ENCODE data around the gene SQSTM1.
"Not testable (repeated sequence)": the region's sequence is repeated elsewhere in the genome, so short reads cannot be mapped to it uniquely, and the experiment has no call there.

Gene SQSTM1

DNA sequence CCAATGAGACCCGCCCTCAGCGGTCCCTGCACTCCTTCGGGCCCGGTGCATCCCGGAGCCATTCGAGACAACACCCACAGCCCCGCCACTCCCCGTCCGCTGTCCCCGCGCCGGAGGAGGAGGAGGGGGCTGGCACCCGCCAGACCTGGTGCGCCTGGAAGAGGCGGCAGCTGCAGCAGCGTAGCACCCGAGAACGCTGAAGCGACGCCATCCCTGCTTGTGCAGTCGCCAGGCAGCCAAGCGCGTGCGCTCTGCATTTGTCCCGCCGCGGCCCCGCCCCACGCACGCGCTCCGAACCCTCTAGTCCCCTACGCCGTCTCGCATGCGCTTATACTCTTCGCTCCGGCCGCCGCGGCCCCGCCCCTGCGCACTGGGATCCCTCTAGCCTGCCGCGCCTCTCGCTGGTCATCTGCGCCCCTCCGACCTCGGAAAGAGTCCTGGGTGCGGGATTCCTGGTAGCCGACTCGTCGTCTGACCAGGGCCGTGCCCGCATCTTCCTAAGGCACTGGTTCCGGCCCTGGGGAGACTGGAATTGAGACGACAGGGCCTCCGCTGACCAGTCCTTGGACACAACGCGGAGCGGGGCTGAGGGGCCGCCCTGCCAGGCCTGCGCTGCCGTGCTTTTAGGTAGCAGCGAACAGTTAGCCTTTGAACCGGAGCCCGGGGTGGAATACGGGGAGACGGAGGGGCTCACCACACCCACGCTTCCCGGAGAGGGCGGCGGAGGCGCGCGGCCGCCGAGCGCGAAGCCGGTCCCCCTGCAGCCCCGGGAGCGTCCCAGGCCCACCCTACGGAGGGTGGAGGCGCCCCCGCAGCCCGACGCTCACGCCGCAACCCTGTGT, 38.1 kb downstream of the SQSTM1 start, which contains the start of gene MRNIP:
TSS of gene MRNIP (minus strand) at position 232 of the 842 bp plus-strand sequence. CDS start at position 211, 21 bp downstream.
- DNase-seq = peak; percentile 79

DNA sequence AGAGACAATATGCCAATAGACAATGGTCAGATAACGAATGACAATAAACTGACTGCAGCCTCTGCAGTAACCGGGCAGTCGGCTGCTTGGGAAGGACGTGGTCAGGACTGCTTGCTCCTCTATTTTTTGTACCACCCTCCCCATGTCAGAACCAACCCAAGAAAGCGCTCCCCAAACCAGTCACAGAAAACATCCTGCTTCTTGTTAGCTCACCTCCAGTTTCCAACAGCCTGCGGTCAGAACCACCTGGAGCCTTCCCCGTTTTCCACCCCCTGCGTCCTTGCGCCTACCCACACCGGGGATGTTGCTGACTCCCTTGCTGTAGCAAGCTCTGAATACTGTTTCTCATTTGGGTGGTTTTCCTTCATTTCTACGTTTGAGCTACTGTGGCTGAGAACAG, 39.6 kb downstream of the SQSTM1 start:
- no peak for DNase-seq

DNA sequence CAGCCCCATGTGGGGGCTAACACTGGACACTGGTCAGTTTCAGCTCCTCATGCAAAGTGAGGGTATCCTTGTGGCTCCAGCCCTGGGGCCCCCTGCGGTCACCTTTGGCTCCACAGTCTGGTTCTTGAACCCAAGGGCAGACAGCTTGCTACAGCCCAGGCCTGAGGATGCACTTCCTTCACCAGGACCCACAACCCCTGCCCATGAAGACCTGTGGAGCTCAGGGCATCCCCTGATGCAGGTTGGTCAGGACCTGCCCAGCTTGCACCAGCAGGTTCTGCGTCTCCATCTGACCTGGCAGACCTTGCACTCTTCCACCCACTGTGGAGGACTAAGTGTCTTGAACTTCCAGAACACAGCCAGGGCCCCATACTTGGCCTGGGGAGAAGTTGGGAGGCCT, 41.6 kb downstream of the SQSTM1 start:
- no peak for DNase-seq

DNA sequence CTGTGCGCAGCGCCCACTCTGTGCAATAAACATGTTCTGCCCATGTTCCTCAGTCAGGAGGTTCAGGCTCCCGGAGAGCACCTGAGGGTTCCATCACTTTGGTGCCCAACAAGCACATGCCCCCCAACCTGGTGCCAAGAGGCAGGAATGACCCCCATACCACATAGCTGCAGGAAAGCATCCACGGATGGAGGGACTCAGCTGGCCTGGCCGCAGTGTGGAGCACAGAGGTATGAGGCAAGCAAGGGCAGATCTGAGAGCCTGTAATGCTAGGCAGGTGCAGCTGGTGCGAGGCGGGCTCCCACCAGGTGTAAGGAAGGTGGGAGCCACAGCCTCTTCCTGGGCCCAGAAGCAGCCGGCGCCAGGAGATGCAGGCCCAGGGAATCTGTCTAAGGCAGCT, 42.2 kb downstream of the SQSTM1 start:
- no peak for DNase-seq

DNA sequence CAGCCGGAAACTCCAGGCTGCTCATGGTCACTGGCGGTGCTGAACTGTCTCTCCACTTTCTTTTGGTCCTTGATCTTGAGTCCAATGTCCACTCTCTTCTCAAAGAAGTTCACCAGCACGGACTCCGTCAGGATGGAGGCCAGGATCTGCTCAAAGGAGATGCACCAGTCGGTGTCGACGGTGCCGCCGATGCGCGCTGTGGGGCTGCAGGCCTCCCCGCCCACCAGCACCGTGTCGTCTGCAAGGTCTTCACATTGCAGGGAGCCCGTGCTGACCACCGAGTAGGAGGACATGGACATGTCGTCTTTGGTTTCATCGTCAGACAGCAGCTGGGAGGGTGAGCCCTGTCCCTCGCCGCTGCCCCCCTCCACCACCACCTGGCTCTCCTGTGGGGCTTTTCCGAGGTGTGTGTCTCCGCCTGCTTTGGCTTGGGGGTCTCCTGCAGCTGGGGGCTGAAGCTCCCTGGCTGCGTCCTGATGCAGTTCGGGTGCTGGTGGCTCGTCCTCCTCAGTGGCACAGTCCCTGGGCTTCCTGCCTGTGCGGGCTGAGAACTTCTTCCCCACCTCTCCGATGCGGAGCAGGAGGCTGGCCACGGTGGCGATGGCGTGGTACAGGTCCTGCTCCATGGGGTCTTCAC, 42.9 kb downstream of the SQSTM1 start:
- DNase-seq = no peak

DNA sequence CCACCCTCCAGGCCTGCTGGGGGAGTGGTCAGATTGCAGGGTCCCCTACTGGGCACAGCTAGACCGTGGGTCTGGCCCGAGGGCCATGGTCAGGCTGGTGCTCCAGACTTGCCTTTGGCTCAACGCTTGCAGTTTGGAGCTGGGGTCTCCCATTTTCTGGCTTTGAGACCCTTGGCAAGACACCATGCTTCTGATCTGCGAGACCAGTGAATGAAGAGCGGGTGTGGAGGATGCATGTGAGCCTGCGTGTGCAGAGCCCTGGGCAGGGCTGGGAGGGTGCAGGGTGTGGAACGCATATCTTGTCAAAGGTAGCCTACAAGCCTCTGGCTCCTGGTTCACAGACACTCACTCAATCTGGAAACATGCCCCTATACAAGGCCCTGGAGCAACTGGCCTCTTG, 44.0 kb downstream of the SQSTM1 start:
- DNase-seq = no peak

DNA sequence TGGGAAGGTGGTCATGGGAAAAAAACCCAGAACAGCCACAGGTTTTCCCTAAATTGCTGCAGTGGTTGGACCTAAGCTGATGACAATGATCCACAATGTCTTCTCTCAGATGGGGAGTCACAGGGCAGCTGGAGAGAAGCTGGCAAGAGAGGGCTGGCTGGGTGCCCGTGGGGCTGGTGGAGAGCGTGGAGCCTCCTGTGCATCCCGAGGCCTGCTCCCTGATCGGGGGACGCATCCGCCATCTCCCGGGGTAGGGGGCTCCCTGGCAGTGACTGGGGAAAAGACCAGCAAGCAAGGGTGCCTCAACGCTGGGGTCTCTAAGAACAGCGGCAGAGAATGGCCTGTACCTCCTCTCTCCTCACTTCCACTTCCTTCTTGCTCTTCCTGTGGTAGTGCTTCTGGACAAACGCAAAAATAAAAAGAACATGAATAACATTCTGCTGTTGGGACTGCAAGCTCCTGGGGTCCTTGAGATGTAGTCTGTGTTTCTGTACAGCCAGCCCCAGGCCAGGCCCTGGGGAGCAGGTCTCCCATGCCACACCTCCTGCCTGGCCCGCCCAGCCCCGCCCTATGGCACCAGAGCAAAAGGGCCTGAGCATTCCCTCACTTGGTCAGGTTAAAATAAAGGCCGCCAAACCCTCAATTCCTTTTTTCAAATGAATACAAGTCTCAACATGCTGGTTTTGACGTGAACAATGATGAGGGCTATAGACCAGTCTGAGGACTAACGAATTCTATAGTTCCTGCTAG, 45.0 kb downstream of the SQSTM1 start:
- no peak for DNase-seq

DNA sequence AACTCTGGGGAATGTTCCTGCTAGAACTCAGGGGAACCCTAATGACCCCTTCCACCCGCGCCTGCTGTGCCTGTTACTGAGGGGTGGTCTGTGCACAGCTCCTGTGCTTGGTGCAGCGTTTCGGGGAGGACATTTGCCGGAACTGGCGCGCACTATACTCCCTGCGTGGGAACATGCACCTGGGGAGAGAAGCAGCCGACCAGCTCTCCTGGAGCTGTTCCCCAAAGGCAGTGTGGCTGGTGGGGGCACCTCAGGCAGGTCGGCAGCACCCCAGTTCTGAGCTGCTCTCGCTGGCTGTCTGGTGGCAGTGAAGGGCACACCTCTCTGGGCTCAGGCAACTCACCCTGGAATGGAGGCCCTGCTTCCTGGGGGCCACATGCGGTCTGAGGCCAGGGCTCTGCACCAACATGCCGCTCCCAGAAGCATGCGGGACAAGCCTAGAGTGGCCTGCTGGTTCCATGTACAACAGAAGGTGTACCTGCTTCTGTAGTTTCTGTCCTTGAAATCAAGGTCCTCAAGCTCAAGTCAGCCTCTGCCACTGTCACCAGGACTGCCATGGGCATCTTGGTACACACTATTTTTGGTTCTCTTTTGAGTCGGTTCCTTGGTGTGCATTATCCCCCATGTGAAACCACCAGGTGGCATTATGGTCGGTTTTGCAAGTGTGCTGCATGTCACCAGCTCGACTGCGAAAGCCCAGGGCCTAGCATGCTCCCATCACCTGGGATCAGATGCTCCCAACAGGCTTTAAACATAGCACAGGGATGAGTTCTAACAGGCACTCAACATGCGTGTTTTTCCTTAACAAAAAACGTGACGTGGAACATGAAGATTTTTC, 45.8 kb downstream of the SQSTM1 start:
- no peak for DNase-seq

DNA sequence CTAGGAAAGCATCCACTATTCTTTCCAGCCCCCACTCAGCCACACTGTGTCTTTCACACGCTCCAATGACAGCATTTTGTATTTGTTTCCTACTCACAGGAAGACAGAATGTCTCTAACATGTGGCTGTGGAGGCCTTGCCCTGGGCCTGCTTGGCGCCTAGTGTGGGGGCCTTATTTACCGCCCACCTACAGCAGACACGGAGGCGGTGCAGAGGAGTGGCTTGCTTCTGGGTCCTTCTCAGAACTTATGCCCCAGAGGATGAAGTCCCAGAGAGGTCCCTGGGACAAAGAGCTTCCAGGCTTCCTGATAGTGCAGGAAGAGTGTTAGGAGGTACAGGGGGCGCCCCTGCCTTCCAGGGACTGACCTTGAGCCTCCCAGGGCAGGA, 46.4 kb downstream of the SQSTM1 start:
- no peak for DNase-seq

DNA sequence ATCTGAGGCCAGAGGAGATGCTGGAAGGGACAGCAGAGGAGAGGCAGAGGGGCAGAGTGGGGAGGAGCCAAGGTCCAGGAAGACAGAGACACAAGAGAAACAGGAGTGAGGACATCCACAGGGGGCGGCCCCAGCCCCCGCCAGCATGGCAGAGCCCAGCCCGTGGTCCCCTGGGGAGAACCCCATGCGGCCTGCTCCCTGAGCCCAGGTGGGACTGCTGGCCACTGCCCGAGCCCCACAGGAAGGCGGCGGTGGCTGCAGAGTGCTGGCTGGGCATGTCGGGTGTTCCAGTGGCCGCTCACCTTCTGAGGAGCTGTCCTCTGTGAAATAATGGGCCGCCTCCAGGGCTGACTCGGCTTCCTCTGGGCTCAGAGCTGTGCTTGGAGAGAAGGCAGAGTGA, 46.8 kb downstream of the SQSTM1 start:
- DNase-seq = no peak

DNA sequence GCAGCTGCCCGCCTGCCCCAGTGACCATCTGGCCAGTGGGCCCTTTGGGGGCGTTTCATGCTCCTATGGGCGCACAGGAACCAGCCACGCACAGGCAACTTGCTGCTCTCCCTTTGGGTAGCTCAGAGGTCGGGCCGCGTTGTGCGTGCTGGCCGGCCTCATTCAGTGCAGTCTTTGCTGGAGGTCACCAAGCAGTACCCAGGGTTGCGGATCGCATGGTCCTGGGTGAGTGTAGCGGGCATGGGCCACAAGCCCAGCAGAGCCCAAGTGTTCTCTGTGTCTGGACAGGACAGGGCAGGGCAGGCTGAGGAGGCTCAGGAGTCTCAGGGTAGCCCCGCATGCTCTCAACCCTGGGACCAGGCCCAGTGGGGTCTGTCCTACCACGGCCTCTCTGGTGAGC, 47.8 kb downstream of the SQSTM1 start:
- DNase-seq = no peak

DNA sequence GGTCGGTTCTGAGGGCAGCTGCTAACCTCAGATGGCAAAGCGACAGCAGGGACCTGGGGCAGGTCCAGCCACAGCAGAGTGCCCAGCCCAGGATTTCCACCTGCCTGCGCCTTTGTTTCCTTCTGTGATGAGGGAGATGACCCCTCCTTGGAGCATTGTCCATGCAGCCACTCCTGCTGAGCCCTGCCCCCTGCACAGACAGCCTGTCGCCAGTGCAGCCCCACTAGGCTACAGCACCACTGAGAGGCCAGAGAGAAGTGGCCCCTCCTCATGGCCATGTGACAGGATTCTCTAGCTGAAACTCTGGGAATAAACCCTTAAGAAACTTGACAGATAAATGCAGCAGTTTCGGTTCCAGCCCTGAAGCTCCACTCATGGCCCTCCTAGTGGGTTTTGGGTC, 48.4 kb downstream of the SQSTM1 start:
- DNase-seq = no peak

DNA sequence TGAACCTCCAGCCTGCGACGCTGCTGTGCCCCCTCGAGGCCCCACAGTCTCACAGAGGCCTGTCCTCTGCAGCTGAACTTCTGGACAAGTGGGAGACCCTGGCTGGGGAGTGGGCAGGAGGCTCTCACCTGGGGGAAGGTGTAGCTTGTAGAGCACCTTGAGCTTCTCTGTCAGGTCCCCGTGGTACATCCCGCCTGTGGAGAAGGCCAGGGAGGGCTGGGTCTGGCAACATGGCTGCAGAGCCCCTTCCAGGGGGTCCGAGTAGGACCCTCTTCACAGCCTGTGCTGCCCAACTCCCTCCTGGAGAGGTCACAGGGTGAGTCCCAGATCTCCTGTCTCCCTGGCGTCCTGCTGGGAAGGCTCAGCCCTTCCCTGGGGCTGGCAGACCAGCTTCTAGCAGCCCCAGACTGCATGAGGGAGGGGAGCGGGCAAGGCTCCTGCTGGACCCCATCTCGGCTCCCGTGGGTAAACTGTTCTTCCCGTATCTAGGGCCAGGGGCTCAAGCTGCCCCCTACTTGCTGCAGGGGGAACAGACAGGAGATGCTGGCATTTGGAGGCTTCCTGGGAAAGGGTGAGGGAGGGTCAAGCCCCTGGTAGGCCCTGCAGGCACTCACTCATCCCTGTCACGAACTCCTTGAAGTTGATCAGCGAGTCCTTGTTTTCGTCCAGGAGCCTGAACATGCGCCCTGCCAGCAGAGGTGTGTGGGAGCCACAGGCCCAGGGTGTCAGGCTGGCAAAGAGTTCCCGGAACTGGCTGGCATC, 49.1 kb downstream of the SQSTM1 start:
- no peak for DNase-seq

DNA sequence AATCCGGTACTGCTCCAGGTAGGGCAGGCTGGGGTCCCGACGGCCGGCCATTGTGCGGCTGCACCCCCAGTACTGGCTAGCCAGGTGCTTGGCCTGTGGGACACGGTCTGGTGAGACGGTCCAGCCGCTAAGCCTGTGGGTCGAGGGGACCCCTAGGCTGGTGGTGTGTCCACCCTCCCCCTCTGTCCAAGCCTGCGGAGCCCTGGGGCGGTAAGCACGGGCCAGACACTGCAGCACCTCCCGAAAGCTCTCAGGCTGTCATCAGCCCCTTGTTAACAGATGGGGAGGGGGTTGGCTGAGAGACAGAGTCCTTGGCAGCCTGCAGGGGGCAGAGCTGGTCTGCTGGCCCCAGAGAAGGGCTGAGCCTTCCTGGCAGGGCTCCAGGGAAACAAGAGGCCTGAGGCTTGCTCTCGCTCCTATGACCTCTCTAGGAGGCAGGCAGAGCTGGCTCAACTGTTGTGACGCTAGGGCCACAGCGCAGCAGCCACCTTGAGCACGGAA, 49.7 kb downstream of the SQSTM1 start:
- no peak for DNase-seq

DNA sequence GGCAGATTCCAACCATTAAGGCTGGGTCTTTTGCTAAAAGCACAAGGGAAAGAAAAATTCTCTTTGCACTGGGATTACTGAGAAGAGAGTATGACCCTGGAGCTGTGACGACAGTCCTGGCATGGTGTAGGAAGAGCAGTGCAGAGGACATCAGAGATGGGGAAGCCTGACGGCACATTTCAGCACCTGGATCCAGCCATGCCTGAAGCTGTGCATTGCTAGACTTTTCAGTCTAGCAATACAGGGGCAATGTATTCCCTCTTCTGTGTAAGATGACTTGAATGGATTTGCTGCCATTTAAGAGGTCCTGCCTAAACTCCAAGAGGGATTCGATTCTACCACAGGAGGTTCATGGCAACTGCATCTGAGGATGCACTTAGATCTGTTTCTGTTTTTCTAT, 50.2 kb downstream of the SQSTM1 start:
- DNase-seq = no peak

DNA sequence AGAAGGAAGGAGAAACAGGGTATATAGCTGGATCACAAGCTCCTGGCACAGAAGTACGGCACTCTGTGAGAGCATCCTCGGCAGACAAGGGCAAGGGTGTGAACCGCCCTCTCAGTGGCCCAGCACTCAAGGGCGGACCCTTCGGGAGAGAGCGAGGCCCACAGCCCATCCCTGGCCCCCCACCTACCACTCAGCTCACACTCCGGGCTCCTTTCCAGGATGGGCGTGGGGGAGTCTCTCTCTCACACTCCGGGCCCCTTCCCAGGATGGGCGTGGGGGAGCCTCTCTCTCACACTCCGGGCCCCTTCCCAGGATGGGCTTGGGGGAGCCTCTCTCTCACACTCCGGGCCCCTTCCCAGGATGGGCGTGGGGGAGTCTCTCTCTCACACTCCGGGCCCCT, 50.8 kb downstream of the SQSTM1 start:
- DNase-seq = not testable (repeated sequence)

DNA sequence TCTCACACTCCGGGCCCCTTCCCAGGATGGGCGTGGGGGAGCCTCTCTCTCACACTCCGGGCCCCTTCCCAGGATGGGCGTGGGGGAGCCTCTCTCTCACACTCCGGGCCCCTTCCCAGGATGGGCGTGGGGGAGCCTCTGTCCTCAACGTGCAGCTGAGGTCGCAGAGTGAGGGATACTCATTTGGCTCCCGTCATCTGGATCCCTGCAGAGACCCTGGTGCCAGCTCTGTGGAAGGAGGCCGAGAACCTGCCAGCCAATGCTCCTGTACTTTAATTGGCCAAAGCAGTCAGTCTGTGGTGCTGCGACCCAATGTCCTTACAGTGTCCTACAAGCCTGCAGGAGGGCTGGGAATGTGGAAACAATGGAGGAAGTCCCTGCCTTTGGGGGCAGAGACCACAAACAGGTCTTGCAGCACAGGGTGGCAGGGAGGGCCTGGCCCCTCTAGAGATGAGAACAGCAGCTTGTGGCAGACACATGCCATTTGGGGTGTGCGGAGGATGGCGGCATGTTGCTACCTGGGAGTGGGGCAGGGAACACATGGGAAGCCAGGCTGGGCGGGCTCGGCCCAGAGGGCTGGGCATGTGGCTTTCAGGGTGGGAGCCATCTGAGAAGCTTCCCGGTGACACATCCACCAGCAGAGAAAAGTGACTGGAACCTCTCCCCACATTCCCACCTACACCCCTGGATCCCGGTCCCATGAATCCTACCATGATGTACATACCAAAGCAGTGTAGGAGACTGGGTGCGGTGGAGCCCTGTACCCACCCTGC, 51.5 kb downstream of the SQSTM1 start:
- no peak for DNase-seq

DNA sequence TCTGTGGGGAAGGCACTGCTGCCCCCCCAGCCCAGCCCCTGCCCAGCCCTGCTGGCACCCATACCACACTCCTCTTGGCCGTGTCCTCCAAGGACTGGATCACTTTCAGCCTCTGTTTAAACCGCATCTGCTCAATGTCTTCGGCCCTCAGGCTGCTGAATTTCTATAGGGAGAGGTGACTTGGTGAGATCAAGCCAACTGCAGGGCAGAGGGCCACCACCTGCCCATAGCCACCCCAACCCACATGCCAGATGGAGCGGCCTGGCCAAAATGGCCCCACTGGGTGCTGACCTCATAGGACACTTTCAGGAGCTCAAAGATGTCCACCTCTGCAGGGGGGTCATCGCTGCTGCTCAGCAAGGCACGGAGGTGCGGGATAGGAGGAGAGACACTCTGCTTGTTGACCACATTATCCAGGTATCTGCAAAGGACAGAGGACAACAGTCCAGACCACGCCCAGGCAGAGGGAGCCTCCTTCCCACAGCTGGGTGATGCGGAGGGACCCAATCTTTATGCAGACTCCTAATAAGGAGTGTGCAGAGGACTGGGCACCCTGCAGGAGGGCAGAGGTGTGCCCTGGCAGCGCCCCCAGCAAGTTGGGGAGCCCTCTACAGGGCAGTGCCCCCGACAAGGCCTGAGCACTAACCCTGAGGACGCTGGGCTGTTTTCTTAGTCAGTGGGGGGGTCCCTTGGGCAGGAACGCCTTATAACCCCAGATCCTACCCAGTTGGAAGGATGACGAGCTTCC, 52.3 kb downstream of the SQSTM1 start:
- no peak for DNase-seq

DNA sequence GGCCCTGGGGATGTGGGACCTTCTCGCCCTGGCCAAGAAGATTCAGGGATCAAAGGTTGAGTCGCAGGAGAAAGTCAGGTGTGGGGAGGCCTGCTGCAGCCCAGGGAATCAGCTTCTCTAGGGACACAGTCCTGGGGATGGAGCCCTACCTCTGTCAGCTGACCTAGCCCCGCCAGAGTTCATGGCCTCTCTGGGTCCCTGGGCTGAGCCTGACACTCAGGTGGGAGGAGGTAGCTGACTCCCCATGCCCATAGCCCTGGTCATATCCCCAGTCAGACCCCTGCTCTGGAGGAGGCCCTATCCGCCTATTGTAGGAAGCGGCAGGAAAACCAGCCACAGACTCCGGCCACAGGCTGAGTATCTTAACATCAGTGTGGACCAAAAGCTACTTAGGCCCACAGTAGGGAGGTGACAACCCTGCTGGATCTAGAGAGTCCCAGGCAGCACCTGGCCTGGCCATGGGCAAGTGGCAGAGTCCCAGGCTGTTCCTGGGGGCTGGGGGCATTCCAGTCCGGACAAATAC, 52.9 kb downstream of the SQSTM1 start:
- DNase-seq = no peak

DNA sequence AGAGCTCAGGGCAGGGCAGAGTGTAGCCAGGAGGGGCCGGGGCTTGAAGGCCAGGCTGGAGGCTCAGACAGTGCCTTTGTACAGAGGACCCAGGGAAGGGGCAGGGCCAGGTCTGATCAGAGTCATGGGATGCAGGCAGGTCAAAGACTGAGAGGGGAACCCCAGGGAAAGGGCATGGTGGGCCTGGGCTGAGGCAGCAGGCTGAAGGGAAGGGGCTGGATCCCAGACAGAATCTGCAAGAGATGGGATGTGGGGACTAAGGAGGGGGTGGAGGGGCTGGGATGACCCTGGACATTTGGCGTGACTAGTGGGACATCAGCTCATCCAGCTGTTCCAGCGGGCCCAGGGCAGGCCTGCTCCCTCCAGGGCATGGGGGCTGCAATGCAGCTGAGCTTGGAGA, 53.4 kb downstream of the SQSTM1 start:
- DNase-seq = no peak
